PC-3 (cell line): ENCODE measurements around the gene FOSL1. TPM values are rescaled to one million over a fixed set of nuclear protein-coding genes. Genes with fewer than 3 reads are reported as not detected.
"Not testable (repeated sequence)": the region's sequence is repeated elsewhere in the genome, so short reads cannot be mapped to it uniquely, and the experiment has no call there.

Experiments
- ATAC-seq: fragments of 200-7000 bp; cut with Tn5 transposase; 2 replicates; pipeline ENCODE4 v1.9.1; 2020; ENCODE audit warnings: mild to moderate bottlenecking, moderate library complexity
- BruUV-seq: library from RNA; stranded (reverse); fragments of 400-500 nt; replicated peaks from 2 replicates; lab custom pipeline; 2021; lab: Mats Ljungman, UMichigan
- CTCF ChIA-PET: fragments of 300-600 bp; sonication (Branson Sonifier 250); formaldehyde crosslinking; loops from one replicate; lab custom pipeline; 2022; ENCODE audit warnings: antibody characterized with exemption; lab: Charles Lee
- POLR2A ChIA-PET: fragments of 300-600 bp; sonication (Branson Sonifier 250); formaldehyde crosslinking; loops from one replicate; lab custom pipeline; 2022; ENCODE audit warnings: antibody characterized with exemption; ENCODE audit not compliant: unreplicated experiment; lab: Charles Lee
- DNase-seq: peaks from one replicate; pipeline ENCODE4 v3.0.0-alpha.2; 2015
- H2AFZ ChIP-seq: fragments of 300-600 bp; sonication (generic); 2 replicates; pipeline ENCODE4 v1.6.0; 2016; ENCODE audit warnings: antibody characterized with exemption, low read length
- H3F3A ChIP-seq: fragments of 300-600 bp; sonication (generic); one replicate; pipeline ENCODE4 v1.6.0; 2017; ENCODE audit warnings: antibody characterized with exemption, low read length, control low read depth, mild to moderate bottlenecking; ENCODE audit not compliant: unreplicated experiment
- H3K27ac ChIP-seq: fragments of 300-600 bp; sonication (generic); 2 replicates; pipeline ENCODE4 v1.5.1; 2016; ENCODE audit warnings: mild to moderate bottlenecking, low read length
- H3K27me3 ChIP-seq: fragments of 300-600 bp; sonication (generic); 2 replicates; pipeline ENCODE4 v1.6.1; 2016; ENCODE audit warnings: low read length, mixed read lengths
- H3K36me3 ChIP-seq: fragments of 300-600 bp; sonication (generic); 2 replicates; pipeline ENCODE4 v1.6.1; 2016; ENCODE audit warnings: low read depth, mixed run types, low read length, mixed read lengths
- H3K4me1 ChIP-seq: fragments of 300-600 bp; sonication (generic); 2 replicates; pipeline ENCODE4 v1.5.1; 2016; ENCODE audit warnings: low read length; ENCODE audit not compliant: insufficient read depth
- H3K4me2 ChIP-seq: fragments of 300-600 bp; sonication (generic); 2 replicates; pipeline ENCODE4 v1.6.0; 2016; ENCODE audit warnings: low read length
- H3K4me3 ChIP-seq: fragments of 300-600 bp; sonication (generic); 2 replicates; pipeline ENCODE4 v1.5.1; 2016; ENCODE audit warnings: mild to moderate bottlenecking, low read length, mixed read lengths
- H3K79me2 ChIP-seq: fragments of 300-600 bp; sonication (generic); 2 replicates; pipeline ENCODE4 v1.6.1; 2017; ENCODE audit warnings: low read length, mixed read lengths
- H3K9ac ChIP-seq: fragments of 300-600 bp; sonication (generic); 2 replicates; pipeline ENCODE4 v1.6.0; 2016; ENCODE audit warnings: mild to moderate bottlenecking, low read length
- H3K9me2 ChIP-seq: fragments of 300-600 bp; sonication (generic); replicated peaks from 2 replicates; pipeline ENCODE4 v1.6.1; 2016; ENCODE audit warnings: mixed run types, low read length, mixed read lengths
- H3K9me3 ChIP-seq: fragments of 300-600 bp; sonication (generic); 2 replicates; pipeline ENCODE4 v1.6.1; 2016; ENCODE audit warnings: low read length, mixed read lengths
- H4K20me1 ChIP-seq: fragments of 300-600 bp; sonication (generic); 2 replicates; pipeline ENCODE4 v1.6.1; 2016; ENCODE audit warnings: low read length, mixed read lengths
- EZH2 ChIP-seq: fragments of 300-600 bp; sonication (generic); IDR thresholded peaks from one replicate; pipeline ENCODE4 v1.6.1; 2017; ENCODE audit warnings: antibody characterized with exemption, mild to moderate bottlenecking, low read length; ENCODE audit not compliant: unreplicated experiment
- EZH2phosphoT487 ChIP-seq: fragments of 300-600 bp; sonication (generic); IDR thresholded peaks from 2 replicates; pipeline ENCODE4 v1.6.1; 2018; ENCODE audit warnings: mild to moderate bottlenecking, antibody characterized with exemption, low read length, borderline replicate concordance
- intact Hi-C: fragments of 100-400 bp; cut with micrococcal nuclease; formaldehyde crosslinking; loops from 2 replicates; pipeline ENCODE4 v1.9.0; 2023
- total RNA-seq: library from RNA; depleted of rRNA; stranded (reverse); fragments of >200 nt; gene quantifications from 2 replicates; pipeline ENCODE4 v1.2.3, GENCODE V29; 2014
- TF ChIP-seq, protein P1 (sequence below): fragments of 300-600 bp; sonication (generic); conservative IDR thresholded peaks from 2 replicates; pipeline ENCODE4 v1.5.1; 2017; ENCODE audit warnings: antibody characterized with exemption, low read depth, mild to moderate bottlenecking, low read length

FOSL1 gene
- total RNA-seq, 1 experiment from 2014 or later: 656 TPM

GRCh38 chr11:65849366-65849765, 50.8 kb downstream of the FOSL1 start:
- Histone ChIP-seq H3K9me3 (no peaks in the 10 kb centered on the region), H3K36me3 (peaks cover 32% of the 10 kb centered on the region), H3K9me2 (no peaks in the 10 kb centered on the region), H3K4me3 (no peak overlapping the region), H4K20me1 (peaks cover 18% of the 10 kb centered on the region), H3K27ac (no peak overlapping the region), H3F3A (no peaks in the 10 kb centered on the region), H2AFZ (no peak overlapping the region), H3K4me1 (peaks cover 2% of the 10 kb centered on the region), H3K79me2 (peaks cover 6% of the 10 kb centered on the region; the same call in 1 of the 2 replicates), H3K4me2 (no peak overlapping the region), H3K9ac (no peak overlapping the region), H3K27me3 (no peaks in the 10 kb centered on the region)
- CTCF ChIA-PET: interaction anchor here (1.7 kb wide), 1 partner anchor 11 kb away, joined by 4 read pairs; the partner anchor contains the start of gene MUS81
- ATAC-seq: no peak
- DNase-seq: peak; percentile 36
- no TSS peak for BruUV-seq
- intact Hi-C loops: no loop called here
- POLR2A ChIA-PET: interaction anchor here (0.5 to 0.7 kb wide), 2 partner anchors 9 to 137 kb away, joined by 3 read pairs; no protein-coding TSS in a partner anchor
- TF ChIP-seq, protein P1, sequence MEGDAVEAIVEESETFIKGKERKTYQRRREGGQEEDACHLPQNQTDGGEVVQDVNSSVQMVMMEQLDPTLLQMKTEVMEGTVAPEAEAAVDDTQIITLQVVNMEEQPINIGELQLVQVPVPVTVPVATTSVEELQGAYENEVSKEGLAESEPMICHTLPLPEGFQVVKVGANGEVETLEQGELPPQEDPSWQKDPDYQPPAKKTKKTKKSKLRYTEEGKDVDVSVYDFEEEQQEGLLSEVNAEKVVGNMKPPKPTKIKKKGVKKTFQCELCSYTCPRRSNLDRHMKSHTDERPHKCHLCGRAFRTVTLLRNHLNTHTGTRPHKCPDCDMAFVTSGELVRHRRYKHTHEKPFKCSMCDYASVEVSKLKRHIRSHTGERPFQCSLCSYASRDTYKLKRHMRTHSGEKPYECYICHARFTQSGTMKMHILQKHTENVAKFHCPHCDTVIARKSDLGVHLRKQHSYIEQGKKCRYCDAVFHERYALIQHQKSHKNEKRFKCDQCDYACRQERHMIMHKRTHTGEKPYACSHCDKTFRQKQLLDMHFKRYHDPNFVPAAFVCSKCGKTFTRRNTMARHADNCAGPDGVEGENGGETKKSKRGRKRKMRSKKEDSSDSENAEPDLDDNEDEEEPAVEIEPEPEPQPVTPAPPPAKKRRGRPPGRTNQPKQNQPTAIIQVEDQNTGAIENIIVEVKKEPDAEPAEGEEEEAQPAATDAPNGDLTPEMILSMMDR: no peak
- TF ChIP-seq EZH2phosphoT487 (no peak), EZH2 (no peak)

DNA sequence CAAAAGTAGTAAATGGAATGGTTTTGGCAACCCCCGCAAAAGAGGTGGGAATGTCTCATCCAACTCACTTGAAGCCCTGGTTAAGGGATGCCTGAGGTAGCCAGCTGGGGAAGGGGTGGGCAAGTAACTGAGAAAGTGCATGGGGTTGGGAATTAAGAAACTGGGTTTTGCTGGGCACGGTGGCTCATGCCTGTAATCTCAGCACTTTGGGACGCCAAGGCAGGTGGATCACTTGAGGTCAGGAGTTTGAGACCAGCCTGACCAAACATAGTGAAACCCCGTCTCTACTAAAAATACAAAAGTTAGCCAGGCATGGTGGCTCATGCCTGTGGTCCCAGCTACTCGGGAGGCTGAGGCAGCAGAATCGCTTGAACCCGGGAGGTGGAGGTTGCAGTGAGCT, 51.5 kb downstream of the FOSL1 start:
- H3K4me3 ChIP-seq, DNase-seq, H3K27ac ChIP-seq, BruUV-seq, H3K9ac ChIP-seq, H3K4me2 ChIP-seq, H3K9me2 ChIP-seq, H3F3A ChIP-seq, ATAC-seq, H2AFZ ChIP-seq, H3K27me3 ChIP-seq, intact Hi-C loops, H3K4me1 ChIP-seq, H3K79me2 ChIP-seq, H3K9me3 ChIP-seq: not testable (repeated sequence)
- POLR2A ChIA-PET: interaction anchor here (0.6 kb wide), 1 partner anchor 10 kb away, joined by 3 read pairs; no protein-coding TSS in a partner anchor
- H3K36me3 ChIP-seq: peaks cover 25% of the 10 kb centered on the region
- CTCF ChIA-PET: interaction anchor here (0.6 to 1.7 kb wide), 2 partner anchors 11 to 144 kb away, joined by 3 to 4 read pairs; partner anchors contain the start of gene MUS81
- H4K20me1 ChIP-seq: peaks cover 11% of the 10 kb centered on the region

- intact Hi-C loops: no loop called here
- no peak overlapping the region for H3K9ac ChIP-seq
- peaks cover 16% of the 10 kb centered on the region for H3K36me3 ChIP-seq
- H3K4me1 ChIP-seq: no peaks in the 10 kb centered on the region
- no peaks in the 10 kb centered on the region for H3K9me3 ChIP-seq
- H2AFZ ChIP-seq: no peak overlapping the region
- ATAC-seq (no peak), DNase-seq (no peak)
- H3K9me2 ChIP-seq: no peaks in the 10 kb centered on the region
- H3K4me2 ChIP-seq: no peak overlapping the region
- CTCF ChIA-PET: no interaction called here
- no TSS peak for BruUV-seq
- TF ChIP-seq EZH2: no peak
- TF ChIP-seq, protein P1: no peak
- TF ChIP-seq EZH2phosphoT487: no peak
- H3F3A ChIP-seq: no peaks in the 10 kb centered on the region
- no peak overlapping the region for H3K4me3 ChIP-seq
- H3K27ac ChIP-seq: no peak overlapping the region
- 0 out of 2 replicates have a peak, but pooled peaks cover 1% of the 10 kb centered on the region for H4K20me1 ChIP-seq
- no peaks in the 10 kb centered on the region for H3K27me3 ChIP-seq
- no peaks in the 10 kb centered on the region for H3K79me2 ChIP-seq
- POLR2A ChIA-PET: interaction anchor here (0.6 kb wide), 1 partner anchor 194 kb away, joined by 4 read pairs; no protein-coding TSS in a partner anchor
Observed at GRCh38 chr11:65847746-65848145, 52.4 kb downstream of the FOSL1 start.
